ENCODE measurements around the gene RCC2.
A peak's percentile ranks its signal among the peaks of the same experiment; 100 is the strongest.
"Not testable (repeated sequence)": the region's sequence is repeated elsewhere in the genome, so short reads cannot be mapped to it uniquely, and the experiment has no call there.

RCC2 gene

DNA sequence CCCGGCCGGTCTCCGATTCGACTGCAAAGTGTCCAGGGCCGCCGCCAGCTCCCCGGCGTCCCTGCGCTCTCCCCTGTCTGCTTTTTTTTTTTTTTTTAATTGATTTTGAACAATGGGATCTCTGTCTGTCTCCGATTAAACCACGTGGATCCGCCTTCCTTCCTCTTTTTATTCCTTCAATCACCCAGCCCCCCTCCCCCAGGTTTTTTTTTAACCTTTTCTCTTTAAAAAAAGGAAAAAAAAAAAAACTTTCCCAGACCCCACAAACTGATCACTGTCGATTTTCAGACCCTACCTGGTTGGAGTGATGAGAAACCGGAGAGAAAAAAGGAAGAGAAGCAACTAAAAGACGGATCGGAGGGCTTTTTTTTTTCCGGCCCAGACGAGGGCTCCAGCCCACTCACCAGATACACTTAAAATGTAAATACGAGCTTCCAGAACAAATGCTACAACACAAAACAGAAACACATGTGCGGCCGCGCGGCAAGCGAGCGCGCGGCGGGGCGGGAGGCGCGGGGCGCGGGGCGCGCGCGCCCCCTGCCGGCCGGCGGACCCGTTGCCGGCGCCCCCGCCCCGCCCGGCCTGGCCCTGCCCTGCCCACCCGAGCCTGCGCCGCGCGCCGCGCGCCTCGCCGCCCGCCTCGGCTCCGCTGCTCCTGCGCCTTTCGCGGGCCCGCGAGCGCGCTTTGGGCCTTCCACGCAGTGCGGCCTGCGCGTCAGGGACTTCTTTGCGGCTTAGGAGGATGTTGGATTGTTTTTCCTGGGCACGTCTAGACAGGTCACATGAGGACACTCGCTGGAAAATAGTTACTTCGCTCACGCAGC is at the start of gene RCC2:
Gene RCC2, minus strand, starts transcription at position 428 of the 824 bp plus-strand sequence. CDS start 1,163 bp downstream, outside the sequence.
- peak; percentile 62 for DNase-seq

DNA sequence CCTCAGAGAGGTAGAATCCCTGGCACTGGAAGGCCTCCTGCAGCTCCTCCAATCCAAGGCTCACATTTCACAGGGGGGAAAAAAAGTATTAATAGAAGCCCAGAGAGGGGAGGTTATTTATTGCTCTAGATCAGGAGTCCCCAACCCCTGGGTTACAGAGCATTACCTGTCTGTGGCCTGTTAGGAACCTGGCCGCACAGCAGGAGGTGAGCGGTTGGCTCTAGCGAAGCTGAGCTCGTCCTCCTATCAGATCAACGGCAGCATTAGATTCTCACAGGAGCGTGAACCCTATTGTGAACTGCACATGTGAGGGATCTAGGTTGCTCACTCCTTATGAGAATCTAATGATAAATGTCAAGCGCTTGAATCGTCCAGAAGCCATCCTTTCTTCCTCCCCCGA is 46.8 kb upstream of the RCC2 start:
- no peak for DNase-seq

DNA sequence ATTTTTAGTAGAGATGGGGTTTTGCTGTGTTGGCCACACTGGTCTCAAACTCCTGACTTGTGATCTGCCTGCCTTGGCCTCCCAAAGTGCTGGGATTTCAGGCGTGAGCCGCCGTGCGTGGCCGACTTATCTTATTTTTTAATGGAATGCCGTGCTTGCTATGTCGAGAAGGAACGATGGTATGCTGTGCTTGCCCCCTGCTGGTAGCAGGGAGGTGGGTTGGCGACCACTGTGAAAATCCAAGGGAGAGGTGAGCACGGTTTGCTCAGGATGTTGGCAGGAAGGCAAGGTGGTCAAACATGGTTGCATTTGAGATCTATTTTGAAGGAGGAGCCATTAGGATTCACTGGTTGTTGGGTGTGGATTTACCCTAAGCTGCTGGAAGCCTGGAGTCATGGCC is 45.8 kb upstream of the RCC2 start:
- DNase-seq, result no peak

- not testable (repeated sequence) for DNase-seq
Observed at GRCh38 chr1:17481981-17482380, 42.5 kb upstream of the RCC2 start.

DNA sequence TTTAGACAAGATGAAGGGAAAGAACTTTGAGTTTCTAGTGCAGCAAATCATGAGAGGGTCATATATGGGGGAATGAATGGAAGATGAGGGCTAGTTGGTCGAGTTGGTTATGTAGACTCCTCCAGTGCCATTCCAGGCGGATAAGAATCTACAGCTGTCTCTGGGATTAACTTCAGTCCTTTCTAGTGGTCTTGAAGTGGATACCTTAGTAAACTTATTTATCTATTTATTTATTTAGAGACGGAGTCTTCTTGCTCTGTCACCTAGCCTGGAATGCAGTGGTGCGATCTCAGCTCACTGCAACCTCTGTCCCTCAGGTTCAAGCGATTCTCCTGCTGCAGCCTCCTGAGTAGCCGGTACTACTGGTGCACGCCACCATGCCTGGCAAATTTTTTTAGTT is 41.4 kb upstream of the RCC2 start:
- no peak for DNase-seq

- DNase-seq, result peak; percentile 3
Observed at GRCh38 chr1:17475752-17476151, 36.3 kb upstream of the RCC2 start.

DNA sequence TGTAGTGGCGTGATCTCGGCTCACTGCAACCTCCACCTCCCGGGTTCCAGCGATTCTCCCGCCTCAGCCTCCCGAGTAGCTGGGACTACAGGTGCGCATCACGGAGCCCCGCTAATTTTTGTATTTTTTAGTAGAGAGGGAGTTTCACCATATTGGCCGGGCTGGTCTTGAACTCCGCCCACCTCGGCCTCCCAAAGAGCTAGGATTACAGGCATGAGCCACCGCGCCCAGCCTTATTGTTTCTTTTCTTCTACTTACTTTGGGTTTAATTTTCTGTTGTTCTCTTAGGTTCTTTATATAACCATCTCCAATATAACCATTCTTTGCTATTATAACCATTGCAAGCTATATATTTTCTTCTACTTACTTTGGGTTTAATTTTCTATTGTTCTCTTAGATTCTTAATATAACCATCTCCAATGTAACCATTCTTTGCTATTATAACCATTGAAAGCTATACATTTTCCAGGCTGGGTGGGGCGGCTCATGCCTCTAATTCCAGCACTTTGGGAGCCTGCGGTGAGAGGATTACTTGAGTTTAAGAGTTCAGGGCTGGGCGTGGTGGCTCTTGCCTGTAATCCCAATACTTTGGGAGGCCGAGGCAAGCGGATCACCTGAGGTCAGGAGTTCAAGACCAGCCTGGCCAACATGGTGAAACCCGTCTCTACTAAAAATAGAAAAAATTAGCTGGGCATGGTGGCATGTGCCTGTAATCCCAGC is 35.5 kb upstream of the RCC2 start:
- not testable (repeated sequence) for DNase-seq

DNA sequence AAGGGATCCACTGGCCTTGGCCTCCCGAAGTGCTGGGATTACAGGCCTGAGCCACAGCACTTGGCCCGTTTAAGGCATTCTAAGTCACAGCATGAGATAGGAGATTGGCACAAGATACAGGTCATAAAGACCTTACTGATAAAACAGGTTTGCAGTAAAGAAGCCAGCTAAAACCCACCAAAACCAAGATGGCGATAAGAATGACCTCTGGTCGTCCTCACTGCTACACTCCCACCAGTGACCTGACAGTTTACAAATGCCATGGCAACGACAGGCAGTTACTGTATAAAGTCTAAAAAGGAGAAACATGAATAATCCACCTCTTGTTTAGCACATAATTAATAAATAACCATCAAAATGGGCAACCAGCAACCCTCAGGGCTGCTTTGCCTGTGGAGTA is 33.3 kb upstream of the RCC2 start:
- no peak for DNase-seq

- DNase-seq, result no peak
Observed at GRCh38 chr1:17471393-17471792, 31.9 kb upstream of the RCC2 start.

DNA sequence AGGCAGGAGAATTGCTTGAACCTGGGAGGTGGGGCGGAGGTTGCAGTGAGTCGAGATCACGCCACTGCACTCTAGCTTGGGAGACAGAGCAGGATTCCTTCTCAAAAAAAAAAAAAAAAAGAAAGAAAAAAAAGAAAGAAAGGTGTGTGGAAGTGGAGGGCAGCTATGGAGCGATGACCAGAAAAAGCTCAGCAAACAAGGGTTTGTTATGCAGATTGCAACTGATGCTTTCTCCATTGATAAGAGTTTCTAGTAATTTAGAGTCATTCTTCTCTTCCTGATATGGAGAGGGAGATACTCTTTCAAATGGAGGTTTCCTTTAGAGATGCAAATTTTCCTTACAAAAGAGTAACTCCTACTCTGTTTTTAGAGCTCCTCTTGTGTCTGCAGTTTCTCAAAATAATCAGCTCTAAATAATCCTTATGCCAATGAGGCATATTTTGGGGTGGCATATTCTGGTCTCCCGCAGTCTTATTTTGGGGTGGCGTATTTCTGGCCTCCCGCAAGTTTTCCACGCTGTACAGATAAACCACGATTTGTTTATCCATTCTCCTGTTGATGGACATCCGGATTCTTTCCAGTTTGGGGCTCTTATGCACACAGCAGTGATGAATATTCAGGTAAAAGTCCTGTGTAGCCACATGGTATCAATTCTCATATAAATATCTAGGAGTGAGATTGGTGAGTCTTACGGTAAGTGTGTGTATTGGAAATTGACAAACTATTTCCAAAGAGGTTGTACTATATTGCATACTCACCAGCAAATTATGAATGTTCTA is 30.7 kb upstream of the RCC2 start:
- DNase-seq, result no peak

- DNase-seq, result not testable (repeated sequence)
Observed at GRCh38 chr1:17468357-17469265, 29.1 kb upstream of the RCC2 start.

- no peak for DNase-seq
Observed at GRCh38 chr1:17466359-17466758, 26.9 kb upstream of the RCC2 start.

- no peak for DNase-seq
Observed at GRCh38 chr1:17465228-17465627, 25.8 kb upstream of the RCC2 start.

DNA sequence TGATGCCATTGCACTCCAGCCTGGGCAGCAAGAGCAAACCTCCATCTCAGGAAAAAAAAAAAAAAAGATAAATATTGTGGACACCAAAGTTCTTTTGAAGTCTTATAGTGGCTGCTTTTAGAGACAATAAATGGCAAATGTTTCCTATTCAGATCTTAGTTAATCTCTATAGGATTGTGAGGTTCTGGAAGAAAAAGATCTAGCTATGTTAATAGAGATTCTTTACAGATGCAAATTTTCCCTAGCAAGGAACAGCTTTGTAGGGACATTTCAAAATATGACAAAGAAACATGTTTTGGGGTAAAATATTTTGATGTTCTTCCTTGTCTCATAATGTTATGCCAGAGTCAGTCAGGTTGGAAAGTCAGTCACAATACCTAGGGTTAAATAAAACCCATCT is 24.5 kb upstream of the RCC2 start:
- no peak for DNase-seq

DNA sequence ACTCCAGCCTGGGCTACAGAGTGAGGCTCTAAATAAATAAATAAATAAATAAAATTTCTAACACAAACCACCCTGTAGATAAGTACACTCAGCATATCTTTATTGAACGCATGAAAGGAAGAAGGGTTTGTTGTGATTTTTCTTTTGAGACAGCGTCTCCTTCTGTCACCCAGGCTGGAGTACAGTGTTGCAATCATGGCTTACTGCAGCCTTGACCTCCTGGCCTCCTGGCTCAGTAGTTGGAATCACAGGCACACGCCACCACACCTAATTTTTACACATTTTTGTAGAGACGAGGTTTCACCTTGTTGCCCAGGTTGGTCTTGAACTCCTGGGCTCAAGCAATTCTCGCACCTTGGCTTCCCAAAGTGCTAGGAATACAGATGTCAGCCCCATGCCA is 23.2 kb upstream of the RCC2 start:
- DNase-seq, result no peak

GRCh38 chr1:17460219-17460618 is 20.7 kb upstream of the RCC2 start:
- DNase-seq, result no peak

DNA sequence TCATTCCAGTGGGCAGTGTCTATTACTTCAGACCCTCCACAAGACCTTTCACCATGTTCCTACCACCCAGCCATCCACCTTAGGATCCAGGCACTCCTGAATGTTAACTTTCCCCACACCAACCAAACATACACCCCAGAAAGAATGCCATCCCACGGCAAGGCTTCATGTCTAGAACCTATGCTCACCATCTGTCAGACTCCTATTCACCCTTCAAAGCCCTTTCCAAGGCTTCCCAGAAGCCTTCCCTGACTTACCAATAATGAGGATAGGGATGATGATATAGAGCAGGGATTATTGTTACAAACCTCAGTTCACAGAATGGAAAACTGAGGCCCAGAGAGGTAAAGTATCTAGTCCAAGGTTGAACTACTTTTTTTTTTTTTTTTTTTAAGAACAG is 19.3 kb upstream of the RCC2 start:
- no peak for DNase-seq

DNA sequence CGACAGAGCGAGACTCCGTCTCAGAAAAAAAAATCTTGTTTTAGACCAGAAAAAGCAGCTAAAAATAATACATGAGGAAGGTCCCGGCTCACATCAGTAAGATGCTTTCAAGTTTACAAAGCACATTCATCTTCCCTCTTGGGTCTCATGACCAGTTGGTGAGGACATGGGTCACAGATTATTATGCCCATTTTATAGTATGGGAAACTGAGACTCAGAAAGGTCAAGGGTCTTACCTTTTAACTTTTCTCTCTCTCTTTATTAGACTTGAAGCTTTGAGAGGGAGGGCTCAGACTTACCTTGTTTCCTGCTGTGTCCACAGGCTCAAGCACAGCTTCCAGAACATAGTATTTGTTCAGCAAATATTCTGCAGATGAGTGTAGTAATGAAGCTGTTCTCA is 13.2 kb upstream of the RCC2 start:
- no peak for DNase-seq

DNA sequence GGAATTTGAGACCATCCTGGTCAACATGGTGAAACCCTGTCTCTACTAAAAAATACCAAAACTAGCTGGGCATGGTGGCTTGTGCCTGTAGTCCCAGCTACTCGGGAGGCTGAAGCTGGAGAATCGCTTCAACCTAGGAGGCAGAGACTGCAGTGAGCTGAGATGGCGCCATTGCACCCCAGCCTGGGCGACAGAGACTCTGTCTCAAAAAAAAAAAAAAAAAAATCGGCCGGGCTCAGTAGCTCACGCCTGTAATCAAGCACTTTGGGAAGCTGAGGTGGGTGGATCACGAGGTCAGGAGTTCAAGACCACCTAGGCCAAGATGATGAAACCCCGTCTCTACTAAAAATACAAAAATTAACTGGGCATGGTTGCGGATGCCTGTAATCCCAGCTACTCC is 12.7 kb upstream of the RCC2 start:
- DNase-seq, result not testable (repeated sequence)

DNA sequence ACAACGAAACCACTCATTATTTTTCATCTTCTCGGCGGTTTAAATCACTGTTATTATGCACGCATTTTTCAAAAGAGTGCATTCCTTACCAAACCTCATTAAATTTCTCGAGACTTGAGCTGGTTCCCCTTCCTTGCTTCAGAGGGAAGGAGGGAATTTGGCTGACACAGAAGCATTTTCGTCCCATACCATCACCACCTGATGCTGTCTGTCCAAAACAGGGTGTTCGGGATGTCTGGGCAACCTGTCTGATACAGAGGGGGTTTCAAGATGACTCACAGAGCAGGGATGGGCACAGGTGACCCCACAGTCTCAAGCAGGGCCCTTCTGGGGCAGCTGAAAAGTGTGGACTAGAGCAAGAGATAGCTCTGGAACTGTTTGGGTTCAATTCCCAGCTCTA is 12.3 kb upstream of the RCC2 start:
- DNase-seq, result no peak

DNA sequence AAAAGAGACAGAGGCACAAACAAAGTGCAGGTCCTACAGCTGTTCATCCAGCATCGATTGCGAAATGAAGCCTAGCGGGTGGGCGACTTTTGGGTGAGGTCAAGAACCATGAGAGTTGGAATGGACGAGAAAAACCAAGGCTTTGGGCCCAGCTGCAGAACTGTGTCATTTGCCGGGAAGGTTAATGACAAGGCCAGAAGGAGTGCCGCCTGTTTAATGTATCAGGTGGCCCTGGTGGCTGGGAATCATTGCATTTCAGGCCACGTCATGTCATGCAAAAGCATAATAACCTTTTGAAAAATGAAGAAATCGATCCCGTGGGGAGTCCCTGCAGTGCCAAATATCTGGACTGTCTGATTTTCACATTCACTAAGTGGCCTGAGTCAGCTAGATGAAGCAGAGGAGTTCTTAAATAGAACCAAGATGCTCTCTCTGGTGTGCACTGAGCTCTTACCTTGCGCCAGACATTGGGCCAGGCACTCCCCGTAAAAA is 8.1 kb upstream of the RCC2 start:
- DNase-seq, result no peak

GRCh38 chr1:17442841-17443240 is 3.4 kb upstream of the RCC2 start:
- no peak for DNase-seq

Data from kidney glomerular epithelial cell (primary cell).